Gastroesophageal sphincter (tissue), 4 donors: Measurements from ENCODE around the gene CCDC122. TPM values are rescaled to one million over a fixed set of nuclear protein-coding genes. Genes with fewer than 3 reads are reported as not detected.

Experiments used
- ATAC-seq: fragments of 150-250 bp; one replicate; pipeline ENCODE4 v1.9.1; 2016; ENCODE audit warnings: mild to moderate bottlenecking, moderate library complexity
- H3K27ac ChIP-seq, 4 donors: fragments of 200-600 bp; sonication (generic) in 3 of 4; 1 replicate in 3 of 4; 2 replicates in 1 of 4; pipeline ENCODE4 v1.5.1; 2016 to 2019
- H3K27me3 ChIP-seq: fragments of 200-600 bp; sonication (generic); one replicate; pipeline ENCODE4 v1.5.1; 2019
- H3K36me3 ChIP-seq, 2 donors: fragments of 200-600 bp; sonication (generic); one replicate each; pipeline ENCODE4 v1.5.1; 2019; ENCODE audit warnings: control low read depth in 1 of 2
- H3K4me1 ChIP-seq, 3 donors: fragments of 200-600 bp; sonication (generic); 1 replicate in 2 of 3; 2 replicates in 1 of 3; pipeline ENCODE4 v1.5.1; 2016 to 2019; ENCODE audit warnings: control low read depth in 2 of 3
- H3K4me3 ChIP-seq, 2 donors: fragments of 200-600 bp; sonication (generic); one replicate each; pipeline ENCODE4 v1.5.1; 2019; ENCODE audit warnings: mild to moderate bottlenecking in 1 of 2, moderate library complexity in 1 of 2
- H3K9me3 ChIP-seq, 3 donors: fragments of 200-600 bp; sonication (generic); one replicate each; pipeline ENCODE4 v1.5.1; 2017 to 2019; ENCODE audit warnings: control low read depth in 2 of 3
- CTCF ChIP-seq, 4 experiments: fragments of 200-600 bp in 2 of 4; fragments of 450-650 bp in 2 of 4; sonication (generic) in 1 of 4; IDR thresholded peaks; one replicate each; pipeline ENCODE4 v1.5.1; 2017 to 2019; ENCODE audit warnings: antibody characterized with exemption in 4 of 4, mild to moderate bottlenecking in 2 of 4, moderate library complexity in 2 of 4
- EP300 ChIP-seq: sonication (generic); formaldehyde crosslinking; IDR thresholded peaks from one replicate; pipeline ENCODE4 v1.6.1; 2017; ENCODE audit warnings: antibody characterized with exemption, mild to moderate bottlenecking
- POLR2A ChIP-seq, 2 donors: fragments of 450-650 bp; IDR thresholded peaks; one replicate each; pipeline ENCODE4 v1.6.1; 2017; ENCODE audit warnings: antibody characterized with exemption in 2 of 2, mild to moderate bottlenecking in 2 of 2, moderate library complexity in 1 of 2
- POLR2AphosphoS5 ChIP-seq: sonication (generic); formaldehyde crosslinking; IDR thresholded peaks from one replicate; pipeline ENCODE4 v1.6.1; 2017; ENCODE audit warnings: antibody characterized with exemption
- WGBS, 2 donors: methylation state at CpG; one replicate each; pipeline ENCODE4 v1.1.5; 2018; ENCODE audit warnings: low coverage in 1 of 2; 5-methylcytosine and 5-hydroxymethylcytosine counted together
- small RNA-seq, 4 donors: library from RNA; depleted of rRNA; stranded (forward); fragments of <200 nt; gene quantifications; one replicate each; pipeline ENCODE3, GENCODE V24; 2016
- total RNA-seq, 4 donors: library from RNA; depleted of rRNA; stranded (reverse); fragments of >200 nt; gene quantifications; one replicate each; pipeline ENCODE4 v1.1.0, GENCODE V29; 2016

CCDC122 gene
- total RNA-seq, 4 donors from 2014 or later, result 3.6 to 5.3 (median 4.0) TPM

- H3K4me3 ChIP-seq, result peak within 1 kb of the TSS; percentile 81 to 83
- peak; percentile 71 for ATAC-seq
- 0% methylated on average over 9 of the region's 93 CpGs; no CpG with 5 or more reads in 1 of the 2 donors for WGBS, 2 donors
- no peaks in the 10 kb centered on the region for H3K36me3 ChIP-seq
- no peaks in the 10 kb centered on the region for H3K9me3 ChIP-seq
- TF ChIP-seq EP300 (no peak), POLR2A (IDR thresholded peaks at IDR 0.05) (peak in 1 of 2 donors; percentile 24), CTCF (IDR thresholded peaks at IDR 0.05) (peak in 3 of 4 experiments; percentile 3 to 49 (median 19)), POLR2AphosphoS5 (no peak)
- no peaks in the 10 kb centered on the region for H3K27me3 ChIP-seq
- peaks cover 3 to 49% (median 3%) of the 10 kb centered on the region in 3 donors for H3K4me1 ChIP-seq
- H3K27ac ChIP-seq, result peak within 1 kb of the TSS; percentile 86 to 96 (median 90)
Measured at GRCh38 chr13:43786766-43787517, 92.6 kb downstream of the CCDC122 start, which contains the start of gene ENOX1. TSS of gene ENOX1 (minus strand) at chr13:43786972.

- Histone ChIP-seq H3K4me1 (peaks cover 3 to 49% (median 3%) of the 10 kb centered on the region in 3 donors), H3K9me3 (no peaks in the 10 kb centered on the region), H3K36me3 (no peaks in the 10 kb centered on the region), H3K4me3 (peak overlapping the region; percentile 81 to 83), H3K27ac (peak overlapping the region; percentile 86 to 96 (median 90)), H3K27me3 (no peaks in the 10 kb centered on the region)
- no peak for TF ChIP-seq POLR2A (IDR thresholded peaks at IDR 0.05)
- no peak for TF ChIP-seq CTCF (IDR thresholded peaks at IDR 0.05)
- no peak for TF ChIP-seq POLR2AphosphoS5
- no peak for TF ChIP-seq EP300
- ATAC-seq, result no peak
- 0% methylated on average over 3 of the region's 28 CpGs; no CpG with 5 or more reads in 1 of the 2 donors for WGBS, 2 donors
Measured at GRCh38 chr13:43786472-43786765, 93.1 kb downstream of the CCDC122 start.

Small RNA genes lying within 50 kb of the gene (small RNA-seq; reads per million reads assigned to genes)
- gene AL162713.1, result 0 reads per million in 4 donors

Other genes with a start within 250 kb of the CCDC122 start
- 10 to 100 TPM in 1 of 4 donors, 1 to 10 TPM in 3; 1.8 to 11.6 (median 9.4) TPM for gene ENOX1, start 92.8 kb downstream of the CCDC122 start, total RNA-seq
- 10 to 100 TPM in 1 of 4 donors, 1 to 10 TPM in 3; 3.8 to 12.3 (median 6.6) TPM for gene LACC1, start 164 bp upstream of the CCDC122 start, total RNA-seq